Keratinocyte (primary cell): ENCODE results near the gene ATP8A2. TPM values are rescaled to one million over a fixed set of nuclear protein-coding genes. Genes with fewer than 3 reads are reported as not detected.

ENCODE experiments used
- DNase-seq: peaks from one replicate; pipeline ENCODE4 v3.0.0-alpha.2; 2011; ENCODE audit warnings: low read depth, missing footprints, low spot score
- FAIRE-seq: peaks from 2 replicates; lab custom pipeline; 2011; peaks lifted over from hg19 to GRCh38; lab: Jason Lieb, UNC
- H2AFZ ChIP-seq: 2 replicates; pipeline ENCODE4 v1.6.0; 2012; ENCODE audit warnings: low read length, control low read depth, inconsistent platforms; ENCODE audit not compliant: control insufficient read depth
- H3K27ac ChIP-seq: 2 replicates; pipeline ENCODE4 v1.5.1; 2011; ENCODE audit warnings: low read length; ENCODE audit not compliant: control insufficient read depth, insufficient read depth
- H3K27me3 ChIP-seq: 3 replicates; pipeline ENCODE4 v1.6.0; 2011; ENCODE audit warnings: low read length; ENCODE audit not compliant: control insufficient read depth, insufficient read depth; ENCODE audit errors: extremely low read depth
- H3K36me3 ChIP-seq, 2 experiments: 2 replicates in 1 of 2; 3 replicates in 1 of 2; pipeline ENCODE4 v1.5.1; 2011; ENCODE audit warnings: low read length in 2 of 2, mild to moderate bottlenecking in 1 of 2; ENCODE audit not compliant: control insufficient read depth in 2 of 2, insufficient read depth in 2 of 2; ENCODE audit errors: extremely low read depth in 1 of 2
- H3K4me1 ChIP-seq: 3 replicates; pipeline ENCODE4 v1.5.1; 2011; ENCODE audit warnings: low read length; ENCODE audit not compliant: control insufficient read depth, insufficient read depth; ENCODE audit errors: extremely low read depth
- H3K4me2 ChIP-seq: 3 replicates; pipeline ENCODE4 v1.6.0; 2011; ENCODE audit warnings: low read depth, low read length; ENCODE audit not compliant: control insufficient read depth, insufficient read depth; ENCODE audit errors: extremely low read depth
- H3K4me3 ChIP-seq, 3 experiments: fragments of 200-600 bp in 1 of 3; sonication (generic) in 1 of 3; 2 replicates in 2 of 3; 3 replicates in 1 of 3; pipeline ENCODE4 v1.5.1; 2011 to 2016; ENCODE audit warnings: low read length in 3 of 3, mild to moderate bottlenecking in 3 of 3, control low read depth in 2 of 3, inconsistent platforms in 1 of 3, low read depth in 1 of 3, mixed read lengths in 1 of 3, mixed run types in 1 of 3, moderate library complexity in 1 of 3; ENCODE audit not compliant: control insufficient read depth in 2 of 3, insufficient read depth in 2 of 3; ENCODE audit errors: extremely low read depth in 1 of 3
- H3K79me2 ChIP-seq: 2 replicates; pipeline ENCODE4 v1.6.0; 2012; ENCODE audit warnings: low read length; ENCODE audit not compliant: control insufficient read depth, insufficient read depth
- H3K9ac ChIP-seq: 3 replicates; pipeline ENCODE4 v1.6.0; 2011; ENCODE audit warnings: low read length; ENCODE audit not compliant: control insufficient read depth, insufficient read depth; ENCODE audit errors: extremely low read depth
- H3K9me1 ChIP-seq: 3 replicates; pipeline ENCODE4 v1.6.0; 2011; ENCODE audit warnings: low read length; ENCODE audit not compliant: control insufficient read depth, insufficient read depth; ENCODE audit errors: extremely low read depth
- H3K9me3 ChIP-seq: 2 replicates; pipeline ENCODE4 v1.5.1; 2012; ENCODE audit warnings: low read depth, low read length; ENCODE audit not compliant: control insufficient read depth
- H4K20me1 ChIP-seq: 3 replicates; pipeline ENCODE4 v1.6.0; 2011; ENCODE audit warnings: low read length; ENCODE audit not compliant: control insufficient read depth, insufficient read depth; ENCODE audit errors: extremely low read depth
- CTCF ChIP-seq, 3 experiments: IDR thresholded peaks in 1 of 3; conservative IDR thresholded peaks in 1 of 3; optimal IDR thresholded peaks in 1 of 3; 2 replicates in 2 of 3; 3 replicates in 1 of 3; pipeline versions ENCODE3 to v1.5.1; 2011; ENCODE audit warnings: low read length in 3 of 3, mild to moderate bottlenecking in 3 of 3, moderate library complexity in 2 of 3, control low read depth in 1 of 3, inconsistent platforms in 1 of 3; ENCODE audit not compliant: insufficient read depth in 2 of 3; ENCODE audit errors: extremely low read depth in 1 of 3
- EZH2 ChIP-seq: IDR thresholded peaks from one replicate; pipeline ENCODE4 v1.6.1; 2012; ENCODE audit warnings: inconsistent platforms, mild to moderate bottlenecking, low read length, moderate library complexity
- dilution Hi-C: fragments of 300-500 bp; cut with MboI; formaldehyde crosslinking; loops from one replicate; pipeline ENCODE4 v1.7.0; 2020; ENCODE audit warnings: low sequenced_read_pairs; ENCODE audit not compliant: extremely low pct_ligation_motif_present
- polyA plus RNA-seq, 5 experiments: library from polyadenylated mRNA; depleted of rRNA in 3 of 5; stranded (reverse) in 3 of 5; stranded (forward) in 1 of 5; unstranded in 1 of 5; fragments of >200 nt; gene quantifications; 1 replicate in 1 of 5; 2 replicates in 3 of 5; 3 replicates in 1 of 5; pipeline versions ENCODE4 v1.2.1 to v1.2.3, GENCODE V29; 2011 to 2012; ENCODE audit warnings: missing spikeins in 2 of 5, low read depth in 1 of 5, low replicate concordance in 1 of 5

Gene ATP8A2
- polyA plus RNA-seq, 1 donor (not counting 4 experiments of a cell fraction or from before 2014, with no cell fraction given), result 0.16 TPM

GRCh38 chr13:25912961-25913360, 541.2 kb downstream of the ATP8A2 start:
- FAIRE-seq (no peak), DNase-seq (no peak)
- H3K4me2 ChIP-seq, result no peak overlapping the region
- no peaks in the 10 kb centered on the region for H4K20me1 ChIP-seq
- no peaks in the 10 kb centered on the region for H3K36me3 ChIP-seq
- no peak overlapping the region for H3K27ac ChIP-seq
- H3K27me3 ChIP-seq, result no peaks in the 10 kb centered on the region
- no peak overlapping the region for H3K9ac ChIP-seq
- no peaks in the 10 kb centered on the region for H3K9me3 ChIP-seq
- H3K9me1 ChIP-seq, result no peaks in the 10 kb centered on the region
- H3K4me1 ChIP-seq, result no peaks in the 10 kb centered on the region
- no peak overlapping the region for H3K4me3 ChIP-seq
- dilution Hi-C loops, result no loop called here
- no peaks in the 10 kb centered on the region for H3K79me2 ChIP-seq
- no peak overlapping the region for H2AFZ ChIP-seq
- TF ChIP-seq CTCF (optimal IDR thresholded peaks at IDR 0.05 in 1 of 3, IDR thresholded peaks at IDR 0.05 in 1 of 3, conservative IDR thresholded peaks at IDR 0.05 in 1 of 3; ENCODE audit: extremely low read depth in 1 of 3, insufficient read depth in 2 of 3, low read length in 3 of 3) (no peak), EZH2 (no peak)

GRCh38 chr13:25915840-25916518, 544.2 kb downstream of the ATP8A2 start:
- TF ChIP-seq EZH2 (no peak), CTCF (optimal IDR thresholded peaks at IDR 0.05 in 1 of 3, IDR thresholded peaks at IDR 0.05 in 1 of 3, conservative IDR thresholded peaks at IDR 0.05 in 1 of 3; ENCODE audit: extremely low read depth in 1 of 3, insufficient read depth in 2 of 3, low read length in 3 of 3) (no peak)
- no peak for FAIRE-seq
- dilution Hi-C loops, result no loop called here
- H3K9ac ChIP-seq, result no peak overlapping the region
- no peaks in the 10 kb centered on the region for H3K27me3 ChIP-seq
- no peaks in the 10 kb centered on the region for H3K9me3 ChIP-seq
- H3K79me2 ChIP-seq, result no peaks in the 10 kb centered on the region
- no peaks in the 10 kb centered on the region for H3K36me3 ChIP-seq
- no peaks in the 10 kb centered on the region for H4K20me1 ChIP-seq
- no peak overlapping the region for H2AFZ ChIP-seq
- H3K9me1 ChIP-seq, result no peaks in the 10 kb centered on the region
- H3K4me1 ChIP-seq, result no peaks in the 10 kb centered on the region
- H3K27ac ChIP-seq, result no peak overlapping the region
- no peak overlapping the region for H3K4me3 ChIP-seq
- DNase-seq, result no peak
- no peak overlapping the region for H3K4me2 ChIP-seq
